ENCODE results near the gene JTB.

The JTB gene

GRCh38 chr1:153953859-153954365 is 23.6 kb downstream of the JTB start:
- no peak for DNase-seq

- DNase-seq: no peak
Observed at GRCh38 chr1:153951801-153952200, 25.7 kb downstream of the JTB start.

- DNase-seq: no peak
Observed at GRCh38 chr1:153951183-153951582, 26.3 kb downstream of the JTB start.

- peak; percentile 99 for DNase-seq
Observed at GRCh38 chr1:153946622-153947241, 30.7 kb downstream of the JTB start, which contains the start of gene DENND4B. Gene DENND4B (minus strand): TSS chr1:153946718. CDS start chr1:153944374, 2,344 bp downstream.

- peak; percentile 78 for DNase-seq
Observed at GRCh38 chr1:153945795-153946621, 31.5 kb downstream of the JTB start.

GRCh38 chr1:153945131-153945794 is 32.2 kb downstream of the JTB start:
- no peak for DNase-seq

GRCh38 chr1:153944827-153945117 is 32.7 kb downstream of the JTB start:
- no peak for DNase-seq

GRCh38 chr1:153944005-153944826 is 33.3 kb downstream of the JTB start:
- no peak for DNase-seq

- DNase-seq: no peak
Observed at GRCh38 chr1:153942766-153943549, 34.5 kb downstream of the JTB start.

GRCh38 chr1:153941826-153942725 is 35.4 kb downstream of the JTB start:
- DNase-seq: no peak

- no peak for DNase-seq
Observed at GRCh38 chr1:153940756-153941155, 36.7 kb downstream of the JTB start.

- no peak for DNase-seq
Observed at GRCh38 chr1:153939476-153939875, 38.0 kb downstream of the JTB start.

GRCh38 chr1:153938996-153939395 is 38.5 kb downstream of the JTB start:
- DNase-seq: no peak

GRCh38 chr1:153937331-153937730 is 40.1 kb downstream of the JTB start:
- DNase-seq: no peak

GRCh38 chr1:153936011-153936802 is 41.3 kb downstream of the JTB start:
- DNase-seq: no peak

- DNase-seq: no peak
Observed at GRCh38 chr1:153934746-153935145, 42.7 kb downstream of the JTB start.

- DNase-seq: no peak
Observed at GRCh38 chr1:153933955-153934354, 43.5 kb downstream of the JTB start.

GRCh38 chr1:153933430-153933829 is 44.0 kb downstream of the JTB start:
- no peak for DNase-seq

- DNase-seq: no peak
Observed at GRCh38 chr1:153932156-153933131, 45.0 kb downstream of the JTB start.
